Measurements from ENCODE around the gene AKAP6.

DNA sequence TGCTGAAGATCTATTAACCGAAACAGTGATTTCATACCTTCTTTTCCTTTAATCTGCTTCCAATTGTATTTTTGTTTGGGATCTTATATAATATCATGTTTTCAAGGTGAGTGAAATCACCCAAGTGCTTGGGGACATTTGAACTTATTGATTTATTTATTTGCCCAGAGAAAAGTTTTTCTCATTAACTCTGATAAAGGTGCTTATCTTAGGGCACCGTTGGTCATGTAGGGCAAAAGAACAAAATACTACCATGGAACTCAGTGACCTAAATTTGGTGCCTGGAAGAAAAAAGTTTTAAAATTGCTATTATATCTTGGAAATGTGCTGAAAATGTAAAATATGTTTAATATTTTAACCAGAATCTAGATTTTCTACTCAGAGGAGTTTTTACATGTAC, 402.2 kb downstream of the AKAP6 start:
- no peak for TF ChIP-seq EZH2phosphoT487 (IDR thresholded peaks at IDR 0.05; ENCODE audit: borderline replicate concordance, low read depth, low read length)
- TF ChIP-seq CTCF (conservative IDR thresholded peaks at IDR 0.05; ENCODE audit: low read length): no peak

Measured in OCI-LY7 (cell line).